ENCODE results near the gene POLH.

DNA sequence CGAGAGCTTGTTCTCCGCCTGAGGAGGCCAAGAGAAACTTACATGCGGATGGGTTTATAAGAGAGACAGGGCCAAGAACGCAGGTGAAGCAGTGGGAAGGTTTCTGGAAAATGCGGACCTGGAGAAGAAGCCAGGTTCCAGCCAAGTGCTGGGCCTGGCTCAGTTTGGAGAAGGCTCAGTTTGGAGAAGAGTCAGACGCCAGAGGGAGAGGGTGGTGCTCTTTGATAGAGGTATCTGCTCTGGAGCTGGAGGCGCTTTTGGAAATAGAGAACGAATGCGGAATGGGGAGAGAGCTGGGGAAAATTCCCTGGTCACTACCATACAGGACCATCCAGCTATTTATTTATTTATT is 69.6 kb downstream of the POLH start:
- no peak for TF ChIP-seq POLR2A (conservative IDR thresholded peaks at IDR 0.05)
- TF ChIP-seq GABPA (tag; conservative IDR thresholded peaks at IDR 0.05; ENCODE audit: low read depth) = no peak
- TF ChIP-seq, protein P1, sequence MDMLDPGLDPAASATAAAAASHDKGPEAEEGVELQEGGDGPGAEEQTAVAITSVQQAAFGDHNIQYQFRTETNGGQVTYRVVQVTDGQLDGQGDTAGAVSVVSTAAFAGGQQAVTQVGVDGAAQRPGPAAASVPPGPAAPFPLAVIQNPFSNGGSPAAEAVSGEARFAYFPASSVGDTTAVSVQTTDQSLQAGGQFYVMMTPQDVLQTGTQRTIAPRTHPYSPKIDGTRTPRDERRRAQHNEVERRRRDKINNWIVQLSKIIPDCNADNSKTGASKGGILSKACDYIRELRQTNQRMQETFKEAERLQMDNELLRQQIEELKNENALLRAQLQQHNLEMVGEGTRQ (CRISPR knock-in tag; IDR thresholded peaks at IDR 0.05) = no peak
- TF ChIP-seq, protein P2, sequence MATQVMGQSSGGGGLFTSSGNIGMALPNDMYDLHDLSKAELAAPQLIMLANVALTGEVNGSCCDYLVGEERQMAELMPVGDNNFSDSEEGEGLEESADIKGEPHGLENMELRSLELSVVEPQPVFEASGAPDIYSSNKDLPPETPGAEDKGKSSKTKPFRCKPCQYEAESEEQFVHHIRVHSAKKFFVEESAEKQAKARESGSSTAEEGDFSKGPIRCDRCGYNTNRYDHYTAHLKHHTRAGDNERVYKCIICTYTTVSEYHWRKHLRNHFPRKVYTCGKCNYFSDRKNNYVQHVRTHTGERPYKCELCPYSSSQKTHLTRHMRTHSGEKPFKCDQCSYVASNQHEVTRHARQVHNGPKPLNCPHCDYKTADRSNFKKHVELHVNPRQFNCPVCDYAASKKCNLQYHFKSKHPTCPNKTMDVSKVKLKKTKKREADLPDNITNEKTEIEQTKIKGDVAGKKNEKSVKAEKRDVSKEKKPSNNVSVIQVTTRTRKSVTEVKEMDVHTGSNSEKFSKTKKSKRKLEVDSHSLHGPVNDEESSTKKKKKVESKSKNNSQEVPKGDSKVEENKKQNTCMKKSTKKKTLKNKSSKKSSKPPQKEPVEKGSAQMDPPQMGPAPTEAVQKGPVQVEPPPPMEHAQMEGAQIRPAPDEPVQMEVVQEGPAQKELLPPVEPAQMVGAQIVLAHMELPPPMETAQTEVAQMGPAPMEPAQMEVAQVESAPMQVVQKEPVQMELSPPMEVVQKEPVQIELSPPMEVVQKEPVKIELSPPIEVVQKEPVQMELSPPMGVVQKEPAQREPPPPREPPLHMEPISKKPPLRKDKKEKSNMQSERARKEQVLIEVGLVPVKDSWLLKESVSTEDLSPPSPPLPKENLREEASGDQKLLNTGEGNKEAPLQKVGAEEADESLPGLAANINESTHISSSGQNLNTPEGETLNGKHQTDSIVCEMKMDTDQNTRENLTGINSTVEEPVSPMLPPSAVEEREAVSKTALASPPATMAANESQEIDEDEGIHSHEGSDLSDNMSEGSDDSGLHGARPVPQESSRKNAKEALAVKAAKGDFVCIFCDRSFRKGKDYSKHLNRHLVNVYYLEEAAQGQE (IDR thresholded peaks at IDR 0.05; ENCODE audit: borderline replicate concordance) = no peak
- TF ChIP-seq, protein P2 (CRISPR knock-in tag; IDR thresholded peaks at IDR 0.05; ENCODE audit: low read depth) = no peak
- TF ChIP-seq, protein P3, sequence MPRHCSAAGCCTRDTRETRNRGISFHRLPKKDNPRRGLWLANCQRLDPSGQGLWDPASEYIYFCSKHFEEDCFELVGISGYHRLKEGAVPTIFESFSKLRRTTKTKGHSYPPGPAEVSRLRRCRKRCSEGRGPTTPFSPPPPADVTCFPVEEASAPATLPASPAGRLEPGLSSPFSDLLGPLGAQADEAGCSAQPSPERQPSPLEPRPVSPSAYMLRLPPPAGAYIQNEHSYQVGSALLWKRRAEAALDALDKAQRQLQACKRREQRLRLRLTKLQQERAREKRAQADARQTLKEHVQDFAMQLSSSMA (CRISPR knock-in tag; IDR thresholded peaks at IDR 0.05) = no peak
